GM12891 (cell line): ENCODE measurements around the gene TSEN34.

ENCODE experiments used
- PAX5 ChIP-seq: IDR thresholded peaks from 2 replicates; pipeline ENCODE4 v1.6.1; 2011; ENCODE audit warnings: low read length, moderate library complexity, mild to moderate bottlenecking; ENCODE audit not compliant: insufficient read depth, severe bottlenecking
- POLR2A ChIP-seq: IDR thresholded peaks from 2 replicates; pipeline ENCODE4 v1.6.1; 2011; ENCODE audit warnings: low read depth, low read length, control low read depth
- POU2F2 ChIP-seq: IDR thresholded peaks from 2 replicates; pipeline ENCODE4 v1.6.1; 2011; ENCODE audit warnings: low read depth, mild to moderate bottlenecking, control low read depth, low read length, moderate library complexity
- TAF1 ChIP-seq: IDR thresholded peaks from 2 replicates; pipeline ENCODE4 v1.6.1; 2011; ENCODE audit warnings: low read depth, low read length, control low read depth

- TF ChIP-seq POLR2A (no peak), TAF1 (no peak), PAX5 (no peak), POU2F2 (no peak)
Observed at GRCh38 chr19:54162884-54163283, 28.2 kb upstream of the TSEN34 start.
